HEK293 (cell line): ENCODE data around the gene PTPRN2.

Experiments used
- CTCF ChIA-PET: fragments of 350-600 bp; formaldehyde crosslinking; extraction: SDS; loops from one replicate; lab custom pipeline; 2021; ENCODE audit warnings: antibody characterized with exemption; lab: Yijun Ruan, JAX
- POLR2A ChIA-PET: fragments of 300-600 bp; formaldehyde crosslinking; extraction: SDS; loops from one replicate; lab custom pipeline; 2020; ENCODE audit warnings: antibody characterized with exemption, inconsistent platforms; lab: Yijun Ruan, JAX
- H3K27ac ChIP-seq: fragments of 200-500 bp; sonication (Bioruptor generic); 2 replicates; pipeline ENCODE4 v1.5.1; 2014; ENCODE audit warnings: low read depth, low read length, control low read depth, inconsistent platforms; ENCODE audit errors: extremely low read depth
- H3K36me3 ChIP-seq, 2 experiments: fragments of 200-500 bp in 1 of 2; sonication (Bioruptor generic) in 1 of 2; 1 replicate in 1 of 2; 2 replicates in 1 of 2; pipeline ENCODE4 v1.5.1; 2014 to 2017; ENCODE audit warnings: inconsistent platforms in 2 of 2, low read length in 2 of 2; ENCODE audit not compliant: control insufficient read depth in 2 of 2, insufficient read depth in 1 of 2
- H3K4me1 ChIP-seq: fragments of 200-500 bp; sonication (Bioruptor generic); 2 replicates; pipeline ENCODE4 v1.5.1; 2014; ENCODE audit warnings: mild to moderate bottlenecking, low read length, inconsistent platforms; ENCODE audit not compliant: control insufficient read depth, insufficient read depth
- H3K4me3 ChIP-seq: 2 replicates; pipeline ENCODE4 v1.5.1; 2011; ENCODE audit warnings: low read depth, mild to moderate bottlenecking, control low read depth, low read length, moderate library complexity
- H3K9me3 ChIP-seq: fragments of 200-500 bp; sonication (Bioruptor generic); 2 replicates; pipeline ENCODE4 v1.5.1; 2014; ENCODE audit warnings: low read depth, low read length, inconsistent platforms; ENCODE audit not compliant: control insufficient read depth, insufficient read depth
- HOXD13 ChIP-seq: sonication (generic); formaldehyde crosslinking; IDR thresholded peaks from 2 replicates; pipeline ENCODE4 v1.8.0; 2022; ENCODE audit warnings: missing genetic modification reagents, borderline replicate concordance
- KLF7 ChIP-seq: fragments of 450-650 bp; formaldehyde crosslinking; IDR thresholded peaks from 2 replicates; pipeline ENCODE4 v1.5.1; 2016; ENCODE audit warnings: missing biosample characterization, missing genetic modification characterization, borderline replicate concordance
- MEIS1 ChIP-seq: sonication (generic); formaldehyde crosslinking; IDR thresholded peaks from 2 replicates; pipeline ENCODE4 v1.8.1; 2022; ENCODE audit warnings: missing genetic modification reagents, mild to moderate bottlenecking, borderline replicate concordance
- PRDM6 ChIP-seq: fragments of 450-650 bp; formaldehyde crosslinking; IDR thresholded peaks from 2 replicates; pipeline ENCODE4 v1.5.1; 2017; ENCODE audit warnings: missing biosample characterization, missing genetic modification characterization
- SALL2 ChIP-seq: fragments of 450-650 bp; formaldehyde crosslinking; IDR thresholded peaks from 2 replicates; pipeline ENCODE4 v1.5.0; 2017; ENCODE audit warnings: missing biosample characterization, mild to moderate bottlenecking, missing genetic modification characterization, borderline replicate concordance
- SCRT2 ChIP-seq: fragments of 450-650 bp; formaldehyde crosslinking; IDR thresholded peaks from 2 replicates; pipeline ENCODE4 v1.5.1; 2016; ENCODE audit warnings: missing biosample characterization, missing genetic modification characterization
- TSHZ1 ChIP-seq: fragments of 450-650 bp; formaldehyde crosslinking; IDR thresholded peaks from 2 replicates; pipeline ENCODE4 v1.5.1; 2016; ENCODE audit warnings: missing biosample characterization, missing genetic modification characterization, borderline replicate concordance
- ZBTB10 ChIP-seq: fragments of 450-650 bp; formaldehyde crosslinking; IDR thresholded peaks from 2 replicates; pipeline ENCODE4 v1.5.1; 2016; ENCODE audit warnings: missing biosample characterization, missing genetic modification characterization
- ZBTB11 ChIP-seq: fragments of 450-650 bp; formaldehyde crosslinking; conservative IDR thresholded peaks from 2 replicates; pipeline ENCODE4 v1.5.1; 2016; ENCODE audit warnings: low read depth, missing biosample characterization, missing genetic modification characterization
- ZBTB8A ChIP-seq: fragments of 450-650 bp; formaldehyde crosslinking; IDR thresholded peaks from 2 replicates; pipeline ENCODE4 v1.5.1; 2016; ENCODE audit warnings: missing biosample characterization, missing genetic modification characterization
- ZEB2 ChIP-seq: fragments of 450-650 bp; formaldehyde crosslinking; IDR thresholded peaks from 2 replicates; pipeline ENCODE4 v1.5.1; 2016; ENCODE audit warnings: missing biosample characterization, missing genetic modification characterization
- ZFP3 ChIP-seq: fragments of 450-650 bp; formaldehyde crosslinking; IDR thresholded peaks from 2 replicates; pipeline ENCODE4 v1.5.1; 2016; ENCODE audit warnings: low read depth, missing biosample characterization, missing genetic modification characterization
- ZNF132 ChIP-seq: fragments of 450-650 bp; formaldehyde crosslinking; IDR thresholded peaks from 2 replicates; pipeline ENCODE4 v1.5.1; 2017; ENCODE audit warnings: missing biosample characterization, missing genetic modification characterization, borderline replicate concordance
- ZNF157 ChIP-seq: fragments of 450-650 bp; formaldehyde crosslinking; IDR thresholded peaks from 2 replicates; pipeline ENCODE4 v1.5.1; 2016; ENCODE audit warnings: missing biosample characterization, missing genetic modification characterization
- ZNF174 ChIP-seq: fragments of 450-650 bp; formaldehyde crosslinking; IDR thresholded peaks from 2 replicates; pipeline ENCODE4 v1.5.0; 2017; ENCODE audit warnings: missing biosample characterization, mild to moderate bottlenecking, missing genetic modification characterization
- ZNF311 ChIP-seq: fragments of 450-650 bp; formaldehyde crosslinking; IDR thresholded peaks from 2 replicates; pipeline ENCODE4 v1.5.1; 2017; ENCODE audit warnings: missing biosample characterization, missing genetic modification characterization, borderline replicate concordance
- ZNF324 ChIP-seq: fragments of 450-650 bp; formaldehyde crosslinking; IDR thresholded peaks from 2 replicates; pipeline ENCODE4 v1.5.1; 2016; ENCODE audit warnings: missing biosample characterization, missing genetic modification characterization
- ZNF37A ChIP-seq: fragments of 450-650 bp; IDR thresholded peaks from 2 replicates; pipeline ENCODE4 v1.5.1; 2018; ENCODE audit warnings: missing biosample characterization, missing genetic modification characterization
- ZNF426 ChIP-seq: fragments of 450-650 bp; formaldehyde crosslinking; IDR thresholded peaks from 2 replicates; pipeline ENCODE4 v1.5.1; 2017; ENCODE audit warnings: missing biosample characterization, missing genetic modification characterization, mild to moderate bottlenecking, inconsistent platforms, moderate library complexity
- ZNF488 ChIP-seq: fragments of 450-650 bp; formaldehyde crosslinking; IDR thresholded peaks from 2 replicates; pipeline ENCODE4 v1.5.1; 2016; ENCODE audit warnings: missing biosample characterization, missing genetic modification characterization
- ZNF514 ChIP-seq: fragments of 450-650 bp; formaldehyde crosslinking; IDR thresholded peaks from 2 replicates; pipeline ENCODE4 v1.5.1; 2016; ENCODE audit warnings: missing biosample characterization, missing genetic modification characterization
- ZNF549 ChIP-seq: fragments of 450-650 bp; IDR thresholded peaks from 2 replicates; pipeline ENCODE4 v1.5.1; 2018; ENCODE audit warnings: missing biosample characterization, missing genetic modification characterization, mild to moderate bottlenecking, inconsistent platforms, moderate library complexity
- ZNF707 ChIP-seq: fragments of 450-650 bp; formaldehyde crosslinking; IDR thresholded peaks from 2 replicates; pipeline ENCODE4 v1.5.1; 2016; ENCODE audit warnings: missing biosample characterization, missing genetic modification characterization

The PTPRN2 gene

GRCh38 chr7:157871681-157872080, 715.9 kb downstream of the PTPRN2 start:
- Histone ChIP-seq H3K36me3 (no peaks in the 10 kb centered on the region), H3K4me1 (no peaks in the 10 kb centered on the region), H3K4me3 (no peak overlapping the region), H3K27ac (no peak overlapping the region), H3K9me3 (no peaks in the 10 kb centered on the region)
- TF ChIP-seq ZNF426 (tag by site-specific recombination) (no peak), TSHZ1 (tag by site-specific recombination) (no peak), ZBTB8A (no peak), MEIS1 (no peak), ZFP3 (no peak), ZNF37A (no peak), ZNF311 (tag by site-specific recombination) (no peak), ZNF157 (no peak), SALL2 (tag by site-specific recombination) (no peak), ZNF324 (tag by site-specific recombination) (no peak), ZBTB11 (tag by site-specific recombination) (no peak), SCRT2 (tag by site-specific recombination) (no peak), ZBTB10 (no peak), ZNF549 (tag by site-specific recombination) (no peak), ZNF132 (no peak)
- CTCF ChIA-PET: no interaction called here
- POLR2A ChIA-PET: no interaction called here

- no peak overlapping the region for H3K27ac ChIP-seq
- POLR2A ChIA-PET: no interaction called here
- H3K4me1 ChIP-seq: no peaks in the 10 kb centered on the region
- no peaks in the 10 kb centered on the region for H3K36me3 ChIP-seq
- CTCF ChIA-PET: no interaction called here
- H3K9me3 ChIP-seq: no peaks in the 10 kb centered on the region
- H3K4me3 ChIP-seq: no peak overlapping the region
- TF ChIP-seq ZNF488 (tag by site-specific recombination) (no peak), ZNF174 (no peak), ZNF514 (tag by site-specific recombination) (no peak), ZNF707 (tag by site-specific recombination) (no peak), HOXD13 (CRISPR knock-in tag) (no peak), KLF7 (tag by site-specific recombination) (no peak), PRDM6 (tag by site-specific recombination) (no peak), ZEB2 (tag by site-specific recombination) (no peak)
Measured at GRCh38 chr7:157870644-157871290, 716.9 kb downstream of the PTPRN2 start.
